ENCODE measurements around the gene CFAP70. TPM values are rescaled to one million over a fixed set of nuclear protein-coding genes. Genes with fewer than 3 reads are reported as not detected.

The CFAP70 gene
- total RNA-seq, 1 donor from 2014 or later, result 5.7 TPM

DNA sequence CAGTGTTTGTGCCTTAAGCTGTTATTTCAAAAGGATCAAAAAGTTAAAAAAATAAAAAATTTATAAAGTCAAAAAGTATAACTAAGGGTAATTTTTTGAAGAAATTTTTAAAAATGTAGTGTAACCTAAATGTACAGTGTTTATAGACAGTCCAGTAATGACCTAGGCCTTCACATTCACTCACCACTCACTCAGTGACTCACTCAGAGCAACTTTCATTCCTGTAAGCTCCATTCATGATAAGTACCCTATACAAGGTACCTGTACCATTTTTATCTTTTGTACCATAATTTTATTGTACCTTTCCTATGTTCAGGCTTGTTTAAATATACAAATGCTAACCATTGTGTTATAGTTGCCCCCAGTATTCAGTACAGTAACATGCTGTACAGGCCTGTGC, 133.1 kb downstream of the CFAP70 start:
- Mint-ChIP-seq H3K4me3 (no peak overlapping the region), H3K9me3 (no peaks in the 10 kb centered on the region), H3K36me3 (peaks cover 16% of the 10 kb centered on the region), H3K4me1 (peaks cover 3% of the 10 kb centered on the region), H3K27ac (no peak overlapping the region), H3K27me3 (ENCODE audit: low read depth) (no peaks in the 10 kb centered on the region)
- DNase-seq (ENCODE audit: low spot score in 2 of 2, unreplicated experiment in 2 of 2), result no peak
- TF ChIP-seq, protein P1, sequence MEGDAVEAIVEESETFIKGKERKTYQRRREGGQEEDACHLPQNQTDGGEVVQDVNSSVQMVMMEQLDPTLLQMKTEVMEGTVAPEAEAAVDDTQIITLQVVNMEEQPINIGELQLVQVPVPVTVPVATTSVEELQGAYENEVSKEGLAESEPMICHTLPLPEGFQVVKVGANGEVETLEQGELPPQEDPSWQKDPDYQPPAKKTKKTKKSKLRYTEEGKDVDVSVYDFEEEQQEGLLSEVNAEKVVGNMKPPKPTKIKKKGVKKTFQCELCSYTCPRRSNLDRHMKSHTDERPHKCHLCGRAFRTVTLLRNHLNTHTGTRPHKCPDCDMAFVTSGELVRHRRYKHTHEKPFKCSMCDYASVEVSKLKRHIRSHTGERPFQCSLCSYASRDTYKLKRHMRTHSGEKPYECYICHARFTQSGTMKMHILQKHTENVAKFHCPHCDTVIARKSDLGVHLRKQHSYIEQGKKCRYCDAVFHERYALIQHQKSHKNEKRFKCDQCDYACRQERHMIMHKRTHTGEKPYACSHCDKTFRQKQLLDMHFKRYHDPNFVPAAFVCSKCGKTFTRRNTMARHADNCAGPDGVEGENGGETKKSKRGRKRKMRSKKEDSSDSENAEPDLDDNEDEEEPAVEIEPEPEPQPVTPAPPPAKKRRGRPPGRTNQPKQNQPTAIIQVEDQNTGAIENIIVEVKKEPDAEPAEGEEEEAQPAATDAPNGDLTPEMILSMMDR (IDR thresholded peaks at IDR 0.05; ENCODE audit: unreplicated experiment), result no peak

DNA sequence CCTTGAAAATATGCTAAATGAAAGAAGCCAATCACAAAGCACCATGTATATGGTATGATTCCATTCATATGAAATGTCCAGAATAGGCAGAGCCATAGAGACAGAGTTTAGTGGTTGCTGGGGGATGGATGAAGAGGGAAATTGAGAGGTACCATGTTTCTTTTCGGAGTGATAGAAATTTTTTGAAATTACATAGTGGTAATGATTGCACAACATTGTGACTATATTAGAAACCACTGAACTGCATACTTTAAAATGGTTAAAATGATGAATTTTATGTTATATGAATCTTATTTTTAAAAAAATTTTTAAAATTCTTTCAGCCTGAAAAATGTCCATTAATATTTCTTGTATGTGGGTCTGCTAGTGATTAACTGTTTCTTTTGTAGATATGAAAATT, 137.7 kb downstream of the CFAP70 start:
- Mint-ChIP-seq H3K4me3 (no peak overlapping the region), H3K9me3 (peaks cover 3% of the 10 kb centered on the region), H3K27me3 (ENCODE audit: low read depth) (no peaks in the 10 kb centered on the region), H3K27ac (no peak overlapping the region), H3K4me1 (peaks cover 3% of the 10 kb centered on the region), H3K36me3 (peaks cover 44% of the 10 kb centered on the region)
- TF ChIP-seq, protein P1 (IDR thresholded peaks at IDR 0.05; ENCODE audit: unreplicated experiment), result no peak
- DNase-seq (ENCODE audit: low spot score in 2 of 2, unreplicated experiment in 2 of 2), result no peak

DNA sequence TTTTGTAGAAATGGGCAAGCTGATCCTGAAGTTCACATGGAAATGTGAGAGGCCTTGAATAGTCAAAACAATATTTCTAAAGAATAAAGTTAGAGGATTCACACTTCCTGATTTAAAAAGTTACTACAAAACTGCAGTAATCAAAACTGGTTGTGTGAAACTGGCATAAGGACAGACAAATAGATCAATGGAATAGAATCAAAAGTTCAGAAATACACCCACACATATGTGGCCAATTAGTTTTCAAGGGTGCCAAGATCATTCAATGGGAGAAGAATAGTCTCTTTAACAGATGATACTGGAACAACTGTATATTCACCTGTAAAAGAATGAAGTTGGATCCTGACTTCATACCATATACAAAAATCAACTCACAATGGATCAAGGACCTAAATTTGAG, 139.3 kb downstream of the CFAP70 start:
- H3K4me1 Mint-ChIP-seq, result peaks cover 3% of the 10 kb centered on the region
- TF ChIP-seq, protein P1 (IDR thresholded peaks at IDR 0.05; ENCODE audit: unreplicated experiment), result no peak
- H3K9me3 Mint-ChIP-seq, result peaks cover 3% of the 10 kb centered on the region
- no peak overlapping the region for H3K4me3 Mint-ChIP-seq
- no peaks in the 10 kb centered on the region for H3K27me3 Mint-ChIP-seq (ENCODE audit: low read depth)
- H3K36me3 Mint-ChIP-seq, result peaks cover 51% of the 10 kb centered on the region
- no peak for DNase-seq (ENCODE audit: low spot score in 2 of 2, unreplicated experiment in 2 of 2)
- no peak overlapping the region for H3K27ac Mint-ChIP-seq

DNA sequence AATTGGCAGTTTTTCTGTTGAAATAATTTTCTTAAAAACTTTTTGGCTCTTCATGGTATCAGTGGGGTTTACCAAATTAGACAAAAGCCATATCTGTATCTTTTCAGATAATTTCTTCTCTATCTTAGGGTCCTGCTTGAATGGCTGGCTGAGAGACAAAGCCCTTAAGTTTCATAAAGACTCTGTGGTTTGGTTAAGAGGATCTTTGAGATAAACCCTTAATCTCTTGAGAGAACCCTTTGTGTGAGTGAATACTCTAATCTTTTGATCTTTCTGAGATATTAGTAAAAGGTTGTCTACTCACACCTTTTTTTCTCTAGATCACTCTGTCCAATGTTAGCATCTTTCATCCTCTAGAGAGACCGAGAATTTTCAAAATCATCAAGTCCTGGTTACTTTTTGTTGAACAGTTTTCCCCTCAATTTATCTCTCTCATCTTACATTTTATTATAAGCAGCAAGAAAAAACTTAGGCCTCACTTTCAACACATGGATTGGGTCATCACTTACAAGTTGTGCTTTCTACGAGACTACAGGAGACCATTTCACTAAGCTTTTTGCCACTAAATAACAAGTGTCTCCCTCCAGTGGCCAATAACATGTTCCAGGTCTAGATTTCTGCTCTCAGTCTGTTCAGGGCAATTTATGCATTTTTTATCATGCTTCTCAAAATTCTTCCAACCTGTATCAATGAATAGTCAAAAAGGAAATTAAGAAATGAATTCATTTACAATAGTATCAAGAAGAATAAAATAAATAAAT, 140.1 kb downstream of the CFAP70 start:
- no peak for DNase-seq (ENCODE audit: low spot score in 2 of 2, unreplicated experiment in 2 of 2)
- TF ChIP-seq, protein P1 (IDR thresholded peaks at IDR 0.05; ENCODE audit: unreplicated experiment), result no peak
- H3K36me3 Mint-ChIP-seq, result peaks cover 53% of the 10 kb centered on the region
- H3K27ac Mint-ChIP-seq, result no peak overlapping the region
- H3K27me3 Mint-ChIP-seq (ENCODE audit: low read depth), result no peaks in the 10 kb centered on the region
- peaks cover 3% of the 10 kb centered on the region for H3K4me1 Mint-ChIP-seq
- no peak overlapping the region for H3K4me3 Mint-ChIP-seq
- H3K9me3 Mint-ChIP-seq, result peaks cover 3% of the 10 kb centered on the region

DNA sequence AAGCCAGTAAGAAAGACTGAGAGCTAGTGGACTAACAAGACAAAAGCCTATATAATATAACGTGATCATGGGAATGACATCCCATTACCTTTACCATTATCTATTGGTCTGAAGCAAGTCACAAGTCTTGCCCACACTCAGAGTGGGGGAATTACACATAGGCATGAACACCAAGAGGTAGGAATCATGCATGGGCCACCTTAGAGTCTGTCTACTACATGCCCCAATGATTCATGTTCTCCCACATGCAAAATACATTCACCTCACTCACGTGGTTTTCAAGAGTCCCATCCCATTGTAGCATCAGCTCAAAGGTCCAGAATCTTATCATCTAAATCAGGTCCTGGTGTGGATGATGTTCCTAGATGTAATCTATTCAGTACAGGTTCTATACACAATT, 141.0 kb downstream of the CFAP70 start:
- Mint-ChIP-seq H3K27me3 (ENCODE audit: low read depth) (no peaks in the 10 kb centered on the region), H3K4me3 (no peak overlapping the region), H3K4me1 (peaks cover 3% of the 10 kb centered on the region), H3K27ac (no peak overlapping the region), H3K9me3 (peaks cover 3% of the 10 kb centered on the region), H3K36me3 (peaks cover 59% of the 10 kb centered on the region)
- DNase-seq (ENCODE audit: low spot score in 2 of 2, unreplicated experiment in 2 of 2), result no peak
- TF ChIP-seq, protein P1 (IDR thresholded peaks at IDR 0.05; ENCODE audit: unreplicated experiment), result no peak

All from mesothelial cell of epicardium (in vitro differentiated cells).